ENCODE data around the gene ZNF460.
"Not testable (repeated sequence)": the region's sequence is repeated elsewhere in the genome, so short reads cannot be mapped to it uniquely, and the experiment has no call there.

The ZNF460 gene

GRCh38 chr19:57280165-57280961, at the start of gene ZNF460:
Gene ZNF460 (plus strand): TSS chr19:57280485. CDS start chr19:57280807, 322 bp downstream.
- DNase-seq: peak; percentile 90 to 96 (median 94)

- DNase-seq: no peak
Measured at GRCh38 chr19:57231686-57232085, 48.6 kb upstream of the ZNF460 start.

- DNase-seq: no peak
Measured at GRCh38 chr19:57233207-57233606, 47.1 kb upstream of the ZNF460 start.

GRCh38 chr19:57239982-57240310, 40.3 kb upstream of the ZNF460 start:
- no peak for DNase-seq

- DNase-seq: peak; percentile 91 to 96 (median 94)
Measured at GRCh38 chr19:57240311-57241090, 39.8 kb upstream of the ZNF460 start, which contains the start of gene ZNF805. Gene ZNF805 (plus strand): TSS chr19:57240632. CDS start chr19:57240892, 260 bp downstream.

GRCh38 chr19:57241176-57241575, 39.1 kb upstream of the ZNF460 start:
- no peak for DNase-seq

GRCh38 chr19:57242821-57243220, 37.5 kb upstream of the ZNF460 start:
- no peak for DNase-seq

GRCh38 chr19:57244513-57244912, 35.8 kb upstream of the ZNF460 start:
- no peak for DNase-seq

- DNase-seq: no peak
Measured at GRCh38 chr19:57245066-57245465, 35.2 kb upstream of the ZNF460 start.

- DNase-seq: no peak
Measured at GRCh38 chr19:57245959-57246358, 34.3 kb upstream of the ZNF460 start.

GRCh38 chr19:57248646-57249045, 31.6 kb upstream of the ZNF460 start:
- no peak for DNase-seq

GRCh38 chr19:57249329-57249728, 31.0 kb upstream of the ZNF460 start:
- DNase-seq: no peak

GRCh38 chr19:57253767-57254166, 26.5 kb upstream of the ZNF460 start:
- DNase-seq: not testable (repeated sequence)

GRCh38 chr19:57262044-57262443, 18.2 kb upstream of the ZNF460 start:
- DNase-seq: no peak

- DNase-seq: no peak
Measured at GRCh38 chr19:57263244-57263741, 17.0 kb upstream of the ZNF460 start.

- no peak for DNase-seq
Measured at GRCh38 chr19:57267291-57267690, 13.0 kb upstream of the ZNF460 start.

- no peak for DNase-seq
Measured at GRCh38 chr19:57269515-57270250, 10.6 kb upstream of the ZNF460 start.

GRCh38 chr19:57271280-57271679, 9.0 kb upstream of the ZNF460 start:
- DNase-seq: no peak

- DNase-seq: no peak
Measured at GRCh38 chr19:57273014-57273413, 7.3 kb upstream of the ZNF460 start.

- no peak for DNase-seq
Measured at GRCh38 chr19:57276430-57276829, 3.9 kb upstream of the ZNF460 start.

GRCh38 chr19:57278481-57278880, 1.8 kb upstream of the ZNF460 start:
- DNase-seq: not testable (repeated sequence)

GRCh38 chr19:57279418-57280164, 694 bp upstream of the ZNF460 start:
- peak in 2 of 6 experiments; percentile 64 to 75 for DNase-seq
